Ovary (tissue), 9 donors: Measurements from ENCODE around the gene FBXO15. TPM values are rescaled to one million over a fixed set of nuclear protein-coding genes. Genes with fewer than 3 reads are reported as not detected.

Experiments
- DNase-seq, 5 donors: peaks; one replicate each; pipeline ENCODE4 v3.0.0-alpha.2; 2019 to 2020
- H3K27ac ChIP-seq, 2 donors: fragments of 200-600 bp; one replicate each; pipeline versions ENCODE4 v1.5.1 to v1.8.0; 2019 to 2022
- H3K27me3 ChIP-seq: fragments of 200-600 bp; one replicate; pipeline ENCODE4 v1.8.0; 2022
- H3K36me3 ChIP-seq: fragments of 200-600 bp; sonication (generic); one replicate; pipeline ENCODE4 v1.5.1; 2019
- H3K4me1 ChIP-seq: one replicate; pipeline ENCODE4 v1.8.1; 2013; ENCODE audit warnings: mild to moderate bottlenecking, moderate library complexity; ENCODE audit not compliant: insufficient read depth
- H3K4me3 ChIP-seq: fragments of 200-600 bp; sonication (generic); one replicate; pipeline ENCODE4 v1.5.1; 2017
- H3K9me3 ChIP-seq, 2 donors: fragments of 200-600 bp in 1 of 2; sonication (generic) in 1 of 2; one replicate each; pipeline versions ENCODE4 v1.5.1 to v1.8.1; 2013 to 2019; ENCODE audit warnings: mild to moderate bottlenecking in 1 of 2, moderate library complexity in 1 of 2
- CTCF ChIP-seq, 3 donors: fragments of 450-650 bp in 2 of 3; fragments of 200-600 bp in 1 of 3; IDR thresholded peaks; one replicate each; pipeline versions ENCODE4 v1.5.1 to v1.8.0; 2016 to 2022; ENCODE audit warnings: antibody characterized with exemption in 3 of 3, mild to moderate bottlenecking in 1 of 3
- EP300 ChIP-seq: sonication (generic); formaldehyde crosslinking; IDR thresholded peaks from one replicate; pipeline ENCODE4 v1.6.1; 2017; ENCODE audit warnings: antibody characterized with exemption
- POLR2A ChIP-seq: fragments of 450-650 bp; IDR thresholded peaks from one replicate; pipeline ENCODE4 v1.6.1; 2017; ENCODE audit warnings: antibody characterized with exemption, mild to moderate bottlenecking, moderate library complexity
- WGBS, 3 donors: extraction: QIAGEN DNeasy Blood & Tissue Kit in 1 of 3; methylation state at CpG; one replicate each; pipeline versions ENCODE4 v1.1.5 to v1.1.7; 2013 to 2017; 5-methylcytosine and 5-hydroxymethylcytosine counted together
- intact Hi-C, 4 donors: fragments of 100-400 bp; cut with DNase I; formaldehyde crosslinking; loops; one replicate each; pipeline versions ENCODE4 v1.11.0 to v1.15.1; 2022 to 2023
- polyA plus RNA-seq, 2 donors: library from polyadenylated mRNA; stranded (reverse); fragments of 200-250 nt in 1 of 2; fragments of 350-450 nt in 1 of 2; fragmentation: Illumina TruSeq in 1 of 2; extraction: RNeasy Lipid Tissue Mini Kit (QIAGEN cat#74804) in 1 of 2; gene quantifications; one replicate each; pipeline ENCODE4 v1.2.3, GENCODE V29; 2013 to 2014
- total RNA-seq, 7 donors: library from RNA; depleted of rRNA in 2 of 7; stranded (reverse); fragments of >200 nt in 2 of 7; fragmentation: NEBNext Ultra II Directional in 3 of 7; extraction: Animal tissue kit (Norgen Biotek cat#: 25700) in 3 of 7; gene quantifications; one replicate each; pipeline versions ENCODE4 v1.1.0 to v1.2.4, GENCODE V29; 2016 to 2023
- donor health status: DM: no; HTN: no; CAD: no; lungs with moderate emphysema.
- donor health status: DM: no; HTN: no; CAD: no.
- donor health status: Bipolar disorder and iron deficiency.
- donor health status: DM: yes; HTN: yes; CAD: no.
- donor health status: DM: no; HTN: no; CAD: no.
- donor health status: DM: yes; HTN: yes; CAD: no.

FBXO15 gene
- total and polyA plus RNA-seq, 9 donors = 0.40 to 13.6 (median 1.1) TPM

- Histone ChIP-seq H3K36me3 (no peaks in the 10 kb centered on the region), H3K9me3 (no peaks in the 10 kb centered on the region), H3K4me3 (no peak overlapping the region), H3K4me1 (no peaks in the 10 kb centered on the region), H3K27me3 (no peaks in the 10 kb centered on the region), H3K27ac (no peak overlapping the region)
- no peak for DNase-seq
- TF ChIP-seq CTCF (IDR thresholded peaks at IDR 0.05) (no peak), EP300 (no peak), POLR2A (no peak)
- 85 to 87% (median 86%) methylated on average over 14 of the region's 14 CpGs for WGBS, 3 donors
- intact Hi-C loops = loop anchor here in 1 of 4 donors (10.0 kb wide), 1 partner anchor 363 kb away; no protein-coding TSS in a partner anchor
These were observed 43.9 kb upstream of the FBXO15 start for GRCh38 chr18:74191577-74191976.

- no peak for TF ChIP-seq POLR2A
- no peak for TF ChIP-seq CTCF (IDR thresholded peaks at IDR 0.05)
- TF ChIP-seq EP300 = no peak
- Histone ChIP-seq H3K27ac (no peak overlapping the region), H3K27me3 (no peaks in the 10 kb centered on the region), H3K36me3 (no peaks in the 10 kb centered on the region), H3K4me3 (no peak overlapping the region), H3K4me1 (no peaks in the 10 kb centered on the region), H3K9me3 (no peaks in the 10 kb centered on the region)
- 24 to 47% (median 33%) methylated on average over 4 of the region's 4 CpGs for WGBS, 3 donors
- intact Hi-C loops = loop anchor here in 1 of 4 donors (10.0 kb wide), 1 partner anchor 365 kb away; no protein-coding TSS in a partner anchor
- no peak for DNase-seq
These were observed 42.5 kb upstream of the FBXO15 start for GRCh38 chr18:74190086-74190485.

- H3K27ac ChIP-seq = no peak overlapping the region
- no peaks in the 10 kb centered on the region for H3K36me3 ChIP-seq
- H3K9me3 ChIP-seq = no peaks in the 10 kb centered on the region
- WGBS, 3 donors = 52 to 66% (median 55%) methylated on average over 3 of the region's 3 CpGs
- intact Hi-C loops = loop anchor here in 1 of 4 donors (10.0 kb wide), 1 partner anchor 288 kb away; no protein-coding TSS in a partner anchor
- no peak for DNase-seq
- TF ChIP-seq EP300 = no peak
- TF ChIP-seq POLR2A = no peak
- TF ChIP-seq CTCF (IDR thresholded peaks at IDR 0.05) = no peak
- no peak overlapping the region for H3K4me3 ChIP-seq
- H3K4me1 ChIP-seq = no peaks in the 10 kb centered on the region
- no peaks in the 10 kb centered on the region for H3K27me3 ChIP-seq
These were observed 39.0 kb upstream of the FBXO15 start for GRCh38 chr18:74186661-74187060.

- intact Hi-C loops = loop anchor here in 1 of 4 donors (10.0 kb wide), 1 partner anchor 289 kb away; no protein-coding TSS in a partner anchor
- Histone ChIP-seq H3K27me3 (no peaks in the 10 kb centered on the region), H3K36me3 (no peaks in the 10 kb centered on the region), H3K4me3 (no peak overlapping the region), H3K27ac (no peak overlapping the region), H3K4me1 (no peaks in the 10 kb centered on the region), H3K9me3 (no peaks in the 10 kb centered on the region)
- 76 to 84% (median 82%) methylated on average over 2 of the region's 2 CpGs for WGBS, 3 donors
- TF ChIP-seq POLR2A (no peak), EP300 (no peak), CTCF (IDR thresholded peaks at IDR 0.05) (no peak)
- no peak for DNase-seq
These were observed 38.2 kb upstream of the FBXO15 start for GRCh38 chr18:74185860-74186259.
